H9 (cell line): ENCODE data around the gene TCFL5. TPM values are rescaled to one million over a fixed set of nuclear protein-coding genes. Genes with fewer than 3 reads are reported as not detected.
A peak's percentile ranks its signal among the peaks of the same experiment; 100 is the strongest.

Experiments
- DNase-seq: peaks from one replicate; pipeline ENCODE4 v3.0.0-alpha.2; 2017
- H2AFZ ChIP-seq: one replicate; pipeline ENCODE4 v1.6.1; 2013; ENCODE audit warnings: mild to moderate bottlenecking, low read length, control low read depth, moderate library complexity
- H2AK5ac ChIP-seq: 2 replicates; pipeline ENCODE4 v1.6.1; 2013; ENCODE audit warnings: low read length, control low read depth, mixed read lengths; ENCODE audit not compliant: insufficient read length
- H2BK120ac ChIP-seq: one replicate; pipeline ENCODE4 v1.6.1; 2013; ENCODE audit warnings: low read depth, mild to moderate bottlenecking, low read length, control low read depth, inconsistent platforms; ENCODE audit not compliant: poor library complexity, severe bottlenecking
- H2BK12ac ChIP-seq: 2 replicates; pipeline ENCODE4 v1.6.1; 2013; ENCODE audit warnings: low read length, control low read depth, mixed read lengths, low read depth; ENCODE audit not compliant: insufficient read length
- H2BK15ac ChIP-seq: 2 replicates; pipeline ENCODE4 v1.6.1; 2013; ENCODE audit warnings: low read depth, low read length, control low read depth
- H2BK20ac ChIP-seq: one replicate; pipeline ENCODE4 v1.6.1; 2013; ENCODE audit warnings: low read depth, mild to moderate bottlenecking, low read length, control low read depth, inconsistent platforms; ENCODE audit not compliant: poor library complexity, severe bottlenecking
- H2BK5ac ChIP-seq: 2 replicates; pipeline ENCODE4 v1.6.1; 2013; ENCODE audit warnings: low read length, control low read depth, mixed read lengths; ENCODE audit not compliant: insufficient read length
- H3K14ac ChIP-seq: 2 replicates; pipeline ENCODE4 v1.6.1; 2013; ENCODE audit warnings: low read length, control low read depth; ENCODE audit not compliant: insufficient read depth
- H3K18ac ChIP-seq: 2 replicates; pipeline ENCODE4 v1.6.1; 2013; ENCODE audit warnings: low read depth, mild to moderate bottlenecking, mixed read lengths, low read length, control low read depth; ENCODE audit not compliant: insufficient read length
- H3K23ac ChIP-seq: 2 replicates; pipeline ENCODE4 v1.6.1; 2013; ENCODE audit warnings: low read length, control low read depth, mixed read lengths, low read depth; ENCODE audit not compliant: insufficient read length
- H3K23me2 ChIP-seq: 2 replicates; pipeline ENCODE4 v1.6.1; 2013; ENCODE audit warnings: low read depth, mild to moderate bottlenecking, mixed read lengths, low read length, control low read depth; ENCODE audit not compliant: insufficient read length, poor library complexity, severe bottlenecking
- H3K27ac ChIP-seq: 2 replicates; pipeline ENCODE4 v1.5.1; 2013; ENCODE audit warnings: low read length, control low read depth, mixed read lengths, low read depth; ENCODE audit not compliant: insufficient read length
- H3K27me3 ChIP-seq: 2 replicates; pipeline ENCODE4 v1.6.1; 2013; ENCODE audit warnings: low read length, control low read depth, inconsistent platforms; ENCODE audit not compliant: insufficient read depth
- H3K4ac ChIP-seq: 2 replicates; pipeline ENCODE4 v1.6.1; 2013; ENCODE audit warnings: low read depth, mild to moderate bottlenecking, control low read depth, inconsistent platforms, low read length, moderate library complexity
- H3K4me1 ChIP-seq: 2 replicates; pipeline ENCODE4 v1.6.1; 2013; ENCODE audit warnings: low read length, control low read depth, inconsistent platforms; ENCODE audit not compliant: insufficient read depth
- H3K4me2 ChIP-seq: 2 replicates; pipeline ENCODE4 v1.6.1; 2013; ENCODE audit warnings: low read length, control low read depth, mixed read lengths; ENCODE audit not compliant: insufficient read length, insufficient read depth
- H3K56ac ChIP-seq: 2 replicates; pipeline ENCODE4 v1.6.1; 2013; ENCODE audit warnings: low read depth, mild to moderate bottlenecking, mixed read lengths, low read length, control low read depth; ENCODE audit not compliant: insufficient read length
- H3K79me1 ChIP-seq: 2 replicates; pipeline ENCODE4 v1.6.1; 2013; ENCODE audit warnings: low read depth, mild to moderate bottlenecking, moderate library complexity, low read length, control low read depth, inconsistent platforms; ENCODE audit not compliant: insufficient read depth, poor library complexity, severe bottlenecking
- H3K79me2 ChIP-seq: 2 replicates; pipeline ENCODE4 v1.6.1; 2013; ENCODE audit warnings: low read length, control low read depth, inconsistent platforms; ENCODE audit not compliant: insufficient read depth
- H3K9ac ChIP-seq: 2 replicates; pipeline ENCODE4 v1.6.1; 2013; ENCODE audit warnings: low read length, control low read depth, mixed read lengths; ENCODE audit not compliant: insufficient read length; ENCODE audit errors: extremely low read depth
- H3K9me3 ChIP-seq: one replicate; pipeline ENCODE4 v1.6.1; 2013; ENCODE audit warnings: low read depth, low read length, inconsistent platforms; ENCODE audit not compliant: control insufficient read depth
- H3T11ph ChIP-seq: one replicate; pipeline ENCODE4 v1.6.1; 2013; ENCODE audit warnings: mild to moderate bottlenecking, low read length, control low read depth, inconsistent platforms
- H4K20me1 ChIP-seq: one replicate; pipeline ENCODE4 v1.6.1; 2013; ENCODE audit not compliant: control insufficient read depth, insufficient read length, insufficient read depth
- H4K5ac ChIP-seq: 2 replicates; pipeline ENCODE4 v1.6.1; 2013; ENCODE audit warnings: low read depth, mild to moderate bottlenecking, mixed read lengths, low read length, control low read depth; ENCODE audit not compliant: insufficient read length
- H4K8ac ChIP-seq: replicated peaks from 2 replicates; pipeline ENCODE4 v1.6.1; 2013; ENCODE audit warnings: low read length, control low read depth, mixed read lengths, low read depth; ENCODE audit not compliant: insufficient read length
- H4K91ac ChIP-seq: 2 replicates; pipeline ENCODE4 v1.6.1; 2013; ENCODE audit warnings: low read depth, mild to moderate bottlenecking, moderate library complexity, mixed read lengths, low read length, control low read depth; ENCODE audit not compliant: insufficient read length
- H3K27ac Mint-ChIP-seq, 3 experiments: 2 replicates in 2 of 3; 3 replicates in 1 of 3; pipeline ENCODE4 v1.8.0; 2020 to 2021; ENCODE audit warnings: mixed read lengths in 3 of 3, mild to moderate bottlenecking in 1 of 3, moderate library complexity in 1 of 3
- H3K27me3 Mint-ChIP-seq: 2 replicates; pipeline ENCODE4 v1.8.0; 2021; ENCODE audit warnings: low read depth, mild to moderate bottlenecking, moderate library complexity, mixed read lengths
- H3K36me3 Mint-ChIP-seq, 3 experiments: 2 replicates in 2 of 3; 3 replicates in 1 of 3; pipeline ENCODE4 v1.8.0; 2020 to 2021; ENCODE audit warnings: low read depth in 3 of 3, mixed read lengths in 3 of 3; ENCODE audit not compliant: insufficient read depth in 1 of 3
- H3K4me1 Mint-ChIP-seq, 2 experiments: 2 replicates each; pipeline ENCODE4 v1.8.0; 2020; ENCODE audit warnings: mixed read lengths in 2 of 2
- H3K4me3 Mint-ChIP-seq, 2 experiments: 2 replicates in 1 of 2; 3 replicates in 1 of 2; pipeline ENCODE4 v1.8.0; 2020 to 2021; ENCODE audit warnings: mild to moderate bottlenecking in 2 of 2, mixed read lengths in 2 of 2, moderate library complexity in 1 of 2
- H3K9me3 Mint-ChIP-seq, 2 experiments: 2 replicates in 1 of 2; 3 replicates in 1 of 2; pipeline ENCODE4 v1.8.0; 2020; ENCODE audit warnings: mild to moderate bottlenecking in 2 of 2, mixed read lengths in 2 of 2, moderate library complexity in 1 of 2
- WGBS: extraction: QIAGEN DNeasy Blood & Tissue Kit; methylation state at CpG from one replicate; pipeline ENCODE4 v1.1.7; 2013; ENCODE audit warnings: missing lambda C conversion rate, low lambda C conversion rate, mixed read lengths; ENCODE audit not compliant: insufficient read length; ENCODE audit errors: extremely low coverage; 5-methylcytosine and 5-hydroxymethylcytosine counted together
- total RNA-seq: library from RNA; stranded (reverse); gene quantifications from 2 replicates; pipeline ENCODE4 v1.2.1, GENCODE V29; 2021
- TF ChIP-seq, protein P1 (sequence below): fragments of 200-600 bp; sonication (generic); conservative IDR thresholded peaks from 3 replicates; pipeline ENCODE4 v1.8.0; 2021; ENCODE audit warnings: antibody characterized with exemption, mild to moderate bottlenecking

The TCFL5 gene
- total RNA-seq, 1 experiment from 2014 or later: 16.4 TPM

DNA sequence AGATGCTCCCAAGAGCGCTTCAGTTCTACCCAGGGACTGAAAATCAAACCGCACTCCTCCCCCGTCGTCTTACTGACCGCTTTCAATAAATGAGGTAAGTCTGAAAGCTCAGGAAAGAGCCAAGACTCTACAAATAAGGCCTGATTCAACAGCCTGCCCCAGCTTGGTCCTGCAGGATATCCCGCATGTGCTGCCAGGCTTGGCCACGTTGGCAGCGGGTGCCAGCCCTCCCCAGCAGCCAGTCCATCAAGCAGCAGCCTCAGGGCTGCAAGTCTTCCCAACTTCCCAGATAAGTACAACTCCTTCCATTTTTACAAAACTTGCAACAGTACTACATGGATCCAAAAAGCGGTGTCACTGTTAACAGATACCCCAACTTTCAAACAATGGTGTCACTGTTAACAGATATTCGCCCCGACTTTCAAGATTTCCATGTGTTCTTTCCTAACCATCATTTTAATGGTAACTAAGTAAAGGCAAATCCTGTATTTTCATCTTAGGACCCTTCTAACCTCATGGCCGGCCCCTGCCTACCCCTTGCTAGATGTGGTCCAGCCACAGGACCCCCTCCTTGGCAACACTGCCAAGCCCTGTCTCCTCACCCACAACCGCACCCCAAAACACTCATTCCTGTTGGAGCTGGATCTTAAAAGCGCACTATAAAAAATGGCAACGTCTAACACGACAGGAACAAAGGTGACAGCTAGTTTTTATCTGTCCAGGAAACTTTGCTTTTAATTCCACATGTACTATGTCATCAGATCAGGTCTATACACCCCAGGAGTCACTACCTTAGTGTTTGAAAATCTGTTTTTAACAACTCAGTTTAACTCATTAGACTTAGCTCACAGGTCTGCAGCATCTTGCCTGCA lies 36.7 kb upstream of the TCFL5 start:
- Histone ChIP-seq H4K5ac (no peak overlapping the region), H3K56ac (no peak overlapping the region), H3K4me2 (no peak overlapping the region), H2AFZ (no peak overlapping the region), H2BK5ac (no peak overlapping the region), H3K79me2 (no peaks in the 10 kb centered on the region), H3K23ac (no peak overlapping the region), H3K9me3 (no peaks in the 10 kb centered on the region), H3K4ac (no peak overlapping the region), H3K9ac (no peak overlapping the region), H4K91ac (no peak overlapping the region), H3K14ac (no peak overlapping the region), H2BK15ac (no peak overlapping the region), H2BK12ac (no peak overlapping the region), H2BK20ac (no peak overlapping the region), H3T11ph (no peak overlapping the region), H3K79me1 (no peaks in the 10 kb centered on the region), H2AK5ac (no peak overlapping the region), H3K27me3 (no peaks in the 10 kb centered on the region), H4K20me1 (no peaks in the 10 kb centered on the region), H4K8ac (no peak overlapping the region), H2BK120ac (no peak overlapping the region), H3K4me1 (no peaks in the 10 kb centered on the region; the same call in 1 of the 2 replicates), H3K27ac (no peak overlapping the region), H3K23me2 (no peaks in the 10 kb centered on the region), H3K18ac (no peak overlapping the region)
- Mint-ChIP-seq H3K27me3 (no peaks in the 10 kb centered on the region), H3K4me3 (no peak overlapping the region), H3K27ac (peak overlapping the region in 2 of 3 experiments; percentile 17 to 37; a peak in 2 of 7 replicates), H3K9me3 (no peaks in the 10 kb centered on the region; a peak in 1 of 5 replicates), H3K36me3 (peaks cover 23 to 56% (median 29%) of the 10 kb centered on the region in 3 experiments; a peak in 6 of 7 replicates), H3K4me1 (peaks cover 32 to 37% of the 10 kb centered on the region in 2 experiments)
- no CpG with 5 or more reads among the region's 16 CpGs for WGBS
- DNase-seq: no peak
- TF ChIP-seq, protein P1, sequence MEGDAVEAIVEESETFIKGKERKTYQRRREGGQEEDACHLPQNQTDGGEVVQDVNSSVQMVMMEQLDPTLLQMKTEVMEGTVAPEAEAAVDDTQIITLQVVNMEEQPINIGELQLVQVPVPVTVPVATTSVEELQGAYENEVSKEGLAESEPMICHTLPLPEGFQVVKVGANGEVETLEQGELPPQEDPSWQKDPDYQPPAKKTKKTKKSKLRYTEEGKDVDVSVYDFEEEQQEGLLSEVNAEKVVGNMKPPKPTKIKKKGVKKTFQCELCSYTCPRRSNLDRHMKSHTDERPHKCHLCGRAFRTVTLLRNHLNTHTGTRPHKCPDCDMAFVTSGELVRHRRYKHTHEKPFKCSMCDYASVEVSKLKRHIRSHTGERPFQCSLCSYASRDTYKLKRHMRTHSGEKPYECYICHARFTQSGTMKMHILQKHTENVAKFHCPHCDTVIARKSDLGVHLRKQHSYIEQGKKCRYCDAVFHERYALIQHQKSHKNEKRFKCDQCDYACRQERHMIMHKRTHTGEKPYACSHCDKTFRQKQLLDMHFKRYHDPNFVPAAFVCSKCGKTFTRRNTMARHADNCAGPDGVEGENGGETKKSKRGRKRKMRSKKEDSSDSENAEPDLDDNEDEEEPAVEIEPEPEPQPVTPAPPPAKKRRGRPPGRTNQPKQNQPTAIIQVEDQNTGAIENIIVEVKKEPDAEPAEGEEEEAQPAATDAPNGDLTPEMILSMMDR: no peak
